Duodenal mucosa (tissue), 2 donors: ENCODE results near the gene G0S2.

Experiments used
- H3K27ac ChIP-seq: one replicate; pipeline ENCODE4 v1.7.0; 2013; ENCODE audit warnings: low read depth, low read length
- H3K27me3 ChIP-seq, 2 donors: one replicate each; pipeline ENCODE4 v1.7.0; 2013; ENCODE audit warnings: low read length in 2 of 2, control low read depth in 1 of 2; ENCODE audit not compliant: insufficient read depth in 2 of 2, control insufficient read depth in 1 of 2
- H3K36me3 ChIP-seq, 2 donors: one replicate each; pipeline ENCODE4 v1.7.0; 2013; ENCODE audit warnings: low read length in 2 of 2, control low read depth in 1 of 2; ENCODE audit not compliant: insufficient read depth in 2 of 2, control insufficient read depth in 1 of 2
- H3K4me1 ChIP-seq, 2 donors: one replicate each; pipeline ENCODE4 v1.7.0; 2013; ENCODE audit warnings: low read length in 2 of 2, control low read depth in 1 of 2; ENCODE audit not compliant: insufficient read depth in 2 of 2, control insufficient read depth in 1 of 2
- H3K4me3 ChIP-seq, 2 donors: one replicate each; pipeline ENCODE4 v1.7.0; 2013; ENCODE audit warnings: low read length in 2 of 2, low read depth in 1 of 2
- H3K9ac ChIP-seq, 2 donors: one replicate each; pipeline ENCODE4 v1.7.0; 2013; ENCODE audit warnings: low read length in 2 of 2, low read depth in 1 of 2
- H3K9me3 ChIP-seq, 2 donors: one replicate each; pipeline ENCODE4 v1.7.0; 2013; ENCODE audit warnings: low read length in 2 of 2, control low read depth in 1 of 2; ENCODE audit not compliant: control insufficient read depth in 1 of 2

G0S2 gene

DNA sequence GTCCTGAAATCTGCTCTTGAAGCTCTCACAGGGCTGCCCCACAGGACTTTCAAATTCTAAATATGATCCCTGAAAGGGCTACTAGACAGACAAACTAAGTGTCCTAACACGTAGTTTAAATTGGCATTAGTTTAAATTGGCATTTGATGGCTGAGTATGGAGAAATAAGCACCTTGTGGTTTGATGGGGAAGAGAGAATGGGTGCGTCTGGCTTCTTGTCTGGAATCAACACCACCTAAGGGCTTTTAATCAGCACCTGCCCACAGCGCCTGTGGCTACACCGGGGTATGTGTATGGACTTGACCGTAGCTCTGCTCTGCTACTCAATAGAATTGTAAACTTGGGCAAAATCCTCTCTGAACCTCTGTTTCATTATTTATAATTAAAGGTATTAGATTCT, 17.3 kb upstream of the G0S2 start:
- H3K27me3 ChIP-seq, result no peaks in the 10 kb centered on the region
- no peak overlapping the region for H3K4me3 ChIP-seq
- no peak overlapping the region for H3K27ac ChIP-seq
- no peak overlapping the region for H3K9ac ChIP-seq
- H3K36me3 ChIP-seq, result no peaks in the 10 kb centered on the region
- peaks cover 59 to 60% of the 10 kb centered on the region in 2 donors for H3K4me1 ChIP-seq
- H3K9me3 ChIP-seq, result no peaks in the 10 kb centered on the region

DNA sequence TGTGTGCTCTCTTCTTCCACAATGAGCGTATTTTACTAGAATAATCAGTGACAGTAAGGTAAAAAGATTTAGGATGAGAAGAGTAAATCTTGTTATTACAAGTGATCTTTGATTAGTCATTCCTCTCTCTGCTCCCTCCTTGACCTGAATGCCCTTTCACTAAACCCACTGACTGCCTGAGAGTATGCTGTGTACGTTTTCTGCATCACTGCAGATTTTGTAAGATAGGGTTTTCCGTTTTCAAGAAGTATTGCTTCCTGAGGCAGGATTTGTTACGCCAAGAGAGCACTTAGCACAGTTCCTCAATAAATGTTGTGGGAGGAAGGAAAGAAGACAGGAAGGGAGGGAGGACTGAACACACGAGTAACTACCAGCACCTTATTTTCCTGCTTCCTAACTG, 15.3 kb upstream of the G0S2 start:
- no peaks in the 10 kb centered on the region for H3K9me3 ChIP-seq
- H3K36me3 ChIP-seq, result no peaks in the 10 kb centered on the region
- peaks cover 42 to 44% of the 10 kb centered on the region in 2 donors for H3K4me1 ChIP-seq
- no peaks in the 10 kb centered on the region for H3K27me3 ChIP-seq
- no peak overlapping the region for H3K9ac ChIP-seq
- H3K27ac ChIP-seq, result no peak overlapping the region
- H3K4me3 ChIP-seq, result no peak overlapping the region

- H3K9ac ChIP-seq, result no peak overlapping the region
- no peaks in the 10 kb centered on the region for H3K36me3 ChIP-seq
- no peaks in the 10 kb centered on the region for H3K27me3 ChIP-seq
- H3K4me1 ChIP-seq, result peaks cover 33 to 39% of the 10 kb centered on the region in 2 donors
- no peaks in the 10 kb centered on the region for H3K9me3 ChIP-seq
- H3K4me3 ChIP-seq, result no peak overlapping the region
- no peak overlapping the region for H3K27ac ChIP-seq
Observed at GRCh38 chr1:209661071-209661470, 14.1 kb upstream of the G0S2 start.

DNA sequence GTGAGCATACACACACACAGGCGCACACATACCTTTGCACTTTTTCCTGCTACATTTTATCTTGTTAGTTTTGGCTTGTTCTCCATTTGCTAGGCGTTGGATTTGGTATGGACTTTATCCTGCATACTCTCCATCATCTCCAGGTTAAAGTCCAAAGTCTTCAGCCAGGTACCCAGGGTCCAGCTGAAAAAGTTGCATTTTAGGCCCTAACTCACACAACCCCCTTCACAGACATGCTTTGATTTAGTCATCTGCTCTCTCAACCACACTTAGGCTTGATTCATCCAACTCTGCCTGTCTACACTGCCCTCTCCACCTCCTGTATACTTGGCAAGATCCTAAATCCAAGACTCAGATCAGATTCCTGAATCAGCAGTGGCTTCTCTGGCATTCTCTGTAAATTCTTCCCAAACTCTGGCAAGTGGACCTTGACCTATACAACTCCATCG, 12.3 kb upstream of the G0S2 start:
- no peak overlapping the region for H3K4me3 ChIP-seq
- H3K9me3 ChIP-seq, result no peaks in the 10 kb centered on the region
- no peak overlapping the region for H3K9ac ChIP-seq
- H3K27me3 ChIP-seq, result no peaks in the 10 kb centered on the region
- H3K4me1 ChIP-seq, result peaks cover 19 to 27% of the 10 kb centered on the region in 2 donors
- H3K27ac ChIP-seq, result no peak overlapping the region
- H3K36me3 ChIP-seq, result no peaks in the 10 kb centered on the region

GRCh38 chr1:209667103-209667502, 8.1 kb upstream of the G0S2 start:
- Histone ChIP-seq H3K4me1 (peaks cover 21 to 22% of the 10 kb centered on the region in 2 donors), H3K27ac (no peak overlapping the region), H3K9me3 (no peaks in the 10 kb centered on the region), H3K36me3 (no peaks in the 10 kb centered on the region), H3K4me3 (no peak overlapping the region), H3K9ac (no peak overlapping the region), H3K27me3 (no peaks in the 10 kb centered on the region)

GRCh38 chr1:209667708-209668107, 7.5 kb upstream of the G0S2 start:
- Histone ChIP-seq H3K9ac (no peak overlapping the region), H3K27me3 (no peaks in the 10 kb centered on the region), H3K36me3 (no peaks in the 10 kb centered on the region), H3K4me3 (no peak overlapping the region), H3K9me3 (no peaks in the 10 kb centered on the region), H3K27ac (no peak overlapping the region), H3K4me1 (peaks cover 15 to 16% of the 10 kb centered on the region in 2 donors)

GRCh38 chr1:209670441-209671082, 4.7 kb upstream of the G0S2 start:
- H3K4me3 ChIP-seq, result no peak overlapping the region
- no peaks in the 10 kb centered on the region for H3K36me3 ChIP-seq
- no peak overlapping the region for H3K9ac ChIP-seq
- H3K9me3 ChIP-seq, result no peaks in the 10 kb centered on the region
- no peak overlapping the region for H3K27ac ChIP-seq
- peaks cover 32 to 36% of the 10 kb centered on the region in 2 donors for H3K4me1 ChIP-seq
- H3K27me3 ChIP-seq, result no peaks in the 10 kb centered on the region

GRCh38 chr1:209672705-209673630, 2.2 kb upstream of the G0S2 start:
- Histone ChIP-seq H3K9me3 (no peaks in the 10 kb centered on the region), H3K27me3 (no peaks in the 10 kb centered on the region), H3K9ac (no peak overlapping the region), H3K36me3 (no peaks in the 10 kb centered on the region), H3K4me3 (no peak overlapping the region), H3K4me1 (peaks cover 32 to 50% of the 10 kb centered on the region in 2 donors), H3K27ac (no peak overlapping the region)

- Histone ChIP-seq H3K9ac (no peak overlapping the region), H3K36me3 (no peaks in the 10 kb centered on the region), H3K4me1 (peaks cover 32 to 50% of the 10 kb centered on the region in 2 donors), H3K4me3 (peak overlapping the region in 1 of 2 donors; percentile 75), H3K27me3 (no peaks in the 10 kb centered on the region), H3K9me3 (no peaks in the 10 kb centered on the region), H3K27ac (no peak overlapping the region)
Observed at GRCh38 chr1:209673631-209674417, 1.4 kb upstream of the G0S2 start.
